ENCODE results near the gene CRACR2B. TPM values are rescaled to one million over a fixed set of nuclear protein-coding genes. Genes with fewer than 3 reads are reported as not detected.

CRACR2B gene
- total RNA-seq, 6 donors from 2014 or later: 29.0 to 157 (median 41.4) TPM

DNA sequence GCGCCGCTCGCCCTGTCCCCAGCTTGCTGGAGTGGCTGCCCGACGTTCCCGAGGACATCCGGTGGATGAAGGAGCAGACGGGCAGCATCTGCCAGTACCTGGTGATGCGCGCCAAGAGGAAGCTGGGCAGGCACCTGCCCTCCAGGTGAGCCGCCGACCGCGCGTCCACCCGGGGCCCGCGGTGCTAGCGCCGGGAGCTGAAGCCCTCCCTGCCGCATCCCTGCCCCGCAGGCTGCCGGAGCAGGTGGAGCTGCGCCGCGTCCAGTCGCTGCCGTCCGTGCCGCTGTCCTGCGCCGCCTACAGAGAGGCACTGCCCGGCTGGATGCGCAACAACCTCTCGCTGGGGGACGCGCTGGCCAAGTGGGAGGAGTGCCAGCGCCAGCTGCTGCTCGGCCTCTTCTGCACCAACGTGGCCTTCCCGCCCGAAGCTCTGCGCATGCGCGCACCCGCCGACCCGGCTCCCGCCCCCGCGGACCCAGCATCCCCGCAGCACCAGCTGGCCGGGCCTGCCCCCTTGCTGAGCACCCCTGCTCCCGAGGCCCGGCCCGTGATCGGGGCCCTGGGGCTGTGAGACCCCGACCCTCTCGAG, 3.3 kb upstream of the CRACR2B start:
- ATAC-seq (ENCODE audit: low FRiP score in 2 of 2) (no peak), DNase-seq (peak in 1 of 2 donors; percentile 89)
- TF ChIP-seq EP300 (IDR thresholded peaks at IDR 0.05) (no peak), POLR2AphosphoS5 (IDR thresholded peaks at IDR 0.05) (no peak), POLR2A (IDR thresholded peaks at IDR 0.05) (no peak)
- TF ChIP-seq, protein P1, sequence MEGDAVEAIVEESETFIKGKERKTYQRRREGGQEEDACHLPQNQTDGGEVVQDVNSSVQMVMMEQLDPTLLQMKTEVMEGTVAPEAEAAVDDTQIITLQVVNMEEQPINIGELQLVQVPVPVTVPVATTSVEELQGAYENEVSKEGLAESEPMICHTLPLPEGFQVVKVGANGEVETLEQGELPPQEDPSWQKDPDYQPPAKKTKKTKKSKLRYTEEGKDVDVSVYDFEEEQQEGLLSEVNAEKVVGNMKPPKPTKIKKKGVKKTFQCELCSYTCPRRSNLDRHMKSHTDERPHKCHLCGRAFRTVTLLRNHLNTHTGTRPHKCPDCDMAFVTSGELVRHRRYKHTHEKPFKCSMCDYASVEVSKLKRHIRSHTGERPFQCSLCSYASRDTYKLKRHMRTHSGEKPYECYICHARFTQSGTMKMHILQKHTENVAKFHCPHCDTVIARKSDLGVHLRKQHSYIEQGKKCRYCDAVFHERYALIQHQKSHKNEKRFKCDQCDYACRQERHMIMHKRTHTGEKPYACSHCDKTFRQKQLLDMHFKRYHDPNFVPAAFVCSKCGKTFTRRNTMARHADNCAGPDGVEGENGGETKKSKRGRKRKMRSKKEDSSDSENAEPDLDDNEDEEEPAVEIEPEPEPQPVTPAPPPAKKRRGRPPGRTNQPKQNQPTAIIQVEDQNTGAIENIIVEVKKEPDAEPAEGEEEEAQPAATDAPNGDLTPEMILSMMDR (IDR thresholded peaks at IDR 0.05): no peak
- H3K27me3 ChIP-seq: no peaks in the 10 kb centered on the region
- peak overlapping the region in 2 of 4 donors; percentile 26 to 89 for H3K27ac ChIP-seq
- H3K9me3 ChIP-seq: no peaks in the 10 kb centered on the region
- H3K4me3 ChIP-seq: no peak overlapping the region
- 85 to 95% methylated on average over 19 to 59 of the region's 59 CpGs for WGBS, 2 donors
- peaks cover 20 to 42% (median 29%) of the 10 kb centered on the region in 4 donors for H3K36me3 ChIP-seq
- peaks cover 65 to 87% (median 72%) of the 10 kb centered on the region in 4 donors for H3K4me1 ChIP-seq

GRCh38 chr11:824942-825341, 2.8 kb upstream of the CRACR2B start:
- DNase-seq: peak in 1 of 2 donors; percentile 49
- no peak for ATAC-seq (ENCODE audit: low FRiP score in 2 of 2)
- TF ChIP-seq POLR2A (IDR thresholded peaks at IDR 0.05): no peak
- TF ChIP-seq POLR2AphosphoS5 (IDR thresholded peaks at IDR 0.05): no peak
- TF ChIP-seq, protein P1 (IDR thresholded peaks at IDR 0.05): no peak
- no peak for TF ChIP-seq EP300 (IDR thresholded peaks at IDR 0.05)
- Histone ChIP-seq H3K27ac (peak overlapping the region in 2 of 4 donors; percentile 46 to 89), H3K4me1 (peaks cover 71 to 92% (median 77%) of the 10 kb centered on the region in 4 donors), H3K4me3 (no peak overlapping the region), H3K36me3 (peaks cover 20 to 42% (median 29%) of the 10 kb centered on the region in 4 donors), H3K9me3 (no peaks in the 10 kb centered on the region), H3K27me3 (no peaks in the 10 kb centered on the region)
- WGBS, 2 donors: 75 to 89% methylated on average over 9 to 11 of the region's 11 CpGs

GRCh38 chr11:825366-826226, 2.1 kb upstream of the CRACR2B start:
- no peak overlapping the region for H3K4me3 ChIP-seq
- H3K27me3 ChIP-seq: no peaks in the 10 kb centered on the region
- TF ChIP-seq, protein P1 (IDR thresholded peaks at IDR 0.05): no peak
- TF ChIP-seq POLR2AphosphoS5 (IDR thresholded peaks at IDR 0.05): no peak
- H3K36me3 ChIP-seq: peaks cover 20 to 42% (median 29%) of the 10 kb centered on the region in 4 donors
- H3K9me3 ChIP-seq: no peaks in the 10 kb centered on the region
- ATAC-seq (ENCODE audit: low FRiP score in 2 of 2) (peak in 1 of 2 donors; percentile 19), DNase-seq (peak in 1 of 2 donors; percentile 64)
- H3K4me1 ChIP-seq: peaks cover 74 to 93% (median 78%) of the 10 kb centered on the region in 4 donors
- WGBS, 2 donors: 74% methylated on average over 8 to 10 of the region's 12 CpGs
- H3K27ac ChIP-seq: peak overlapping the region; percentile 77 to 92 (median 84)

DNA sequence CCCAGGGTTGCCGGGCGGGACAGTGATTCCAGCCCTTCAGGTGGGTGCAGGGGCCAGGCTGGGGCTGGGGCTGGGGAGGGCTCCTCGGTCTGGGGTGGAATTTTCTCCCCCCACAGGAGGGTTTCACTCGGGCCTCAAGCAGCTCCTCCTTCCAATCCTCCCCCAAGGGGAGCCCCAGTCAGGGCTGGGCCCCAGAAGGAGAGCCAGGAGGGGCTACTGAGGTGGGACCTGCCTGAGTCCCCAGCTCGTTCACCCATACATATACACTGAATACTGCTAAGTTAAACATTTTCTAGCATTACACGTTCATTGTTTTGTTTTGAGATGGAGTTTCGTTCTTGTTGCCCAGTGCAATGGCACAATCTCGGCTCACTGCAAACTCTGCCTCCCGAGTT, 1.5 kb upstream of the CRACR2B start:
- ATAC-seq (ENCODE audit: low FRiP score in 2 of 2): no peak
- 67 to 71% methylated on average over 5 to 9 of the region's 9 CpGs for WGBS, 2 donors
- H3K36me3 ChIP-seq: peaks cover 20 to 42% (median 29%) of the 10 kb centered on the region in 4 donors
- H3K4me1 ChIP-seq: peaks cover 74 to 93% (median 78%) of the 10 kb centered on the region in 4 donors
- H3K27me3 ChIP-seq: peaks cover 0 to 4% (median 0%) of the 10 kb centered on the region in 4 donors
- no peaks in the 10 kb centered on the region for H3K9me3 ChIP-seq
- peak overlapping the region; percentile 77 to 92 (median 84) for H3K27ac ChIP-seq
- peak overlapping the region in 2 of 4 donors; percentile 59 to 61 for H3K4me3 ChIP-seq
- TF ChIP-seq POLR2A (IDR thresholded peaks at IDR 0.05): no peak
- TF ChIP-seq, protein P1 (IDR thresholded peaks at IDR 0.05): no peak
- DNase-seq: no peak

Measured in upper lobe of left lung (tissue), 6 donors.